Neuron (in vitro differentiated cells): ENCODE measurements around the gene GNLY.
"Not testable (repeated sequence)": the region's sequence is repeated elsewhere in the genome, so short reads cannot be mapped to it uniquely, and the experiment has no call there.

ENCODE experiments used
- H2AFZ ChIP-seq: one replicate; pipeline ENCODE4 v1.6.1; 2013; ENCODE audit warnings: low read depth, mild to moderate bottlenecking, inconsistent platforms, low read length, moderate library complexity
- H3K27me3 ChIP-seq: one replicate; pipeline ENCODE4 v1.6.1; 2013; ENCODE audit warnings: low read length; ENCODE audit not compliant: insufficient read depth
- H3K36me3 ChIP-seq: one replicate; pipeline ENCODE4 v1.6.1; 2013; ENCODE audit warnings: low read length; ENCODE audit not compliant: insufficient read depth
- H3K4me1 ChIP-seq: one replicate; pipeline ENCODE4 v1.6.1; 2013; ENCODE audit warnings: low read length; ENCODE audit not compliant: insufficient read depth
- H3K4me3 ChIP-seq: 2 replicates; pipeline ENCODE4 v1.5.1; 2013; ENCODE audit warnings: mild to moderate bottlenecking, low read length, moderate library complexity
- H3K9me3 ChIP-seq: one replicate; pipeline ENCODE4 v1.6.1; 2013; ENCODE audit warnings: low read length

Gene GNLY

GRCh38 chr2:85711578-85712060 lies 17.5 kb downstream of the GNLY start:
- Histone ChIP-seq H3K9me3 (no peaks in the 10 kb centered on the region), H3K27me3 (peaks cover 28% of the 10 kb centered on the region), H3K4me3 (no peak overlapping the region), H3K36me3 (no peaks in the 10 kb centered on the region), H2AFZ (no peak overlapping the region), H3K4me1 (no peaks in the 10 kb centered on the region)

GRCh38 chr2:85712336-85712735 lies 18.2 kb downstream of the GNLY start:
- Histone ChIP-seq H3K27me3 (peaks cover 28% of the 10 kb centered on the region), H2AFZ (no peak overlapping the region), H3K4me3 (no peak overlapping the region), H3K36me3 (no peaks in the 10 kb centered on the region), H3K4me1 (no peaks in the 10 kb centered on the region), H3K9me3 (no peaks in the 10 kb centered on the region)

- Histone ChIP-seq H3K36me3 (no peaks in the 10 kb centered on the region), H3K4me3 (no peak overlapping the region), H3K27me3 (peaks cover 24% of the 10 kb centered on the region), H3K9me3 (no peaks in the 10 kb centered on the region), H2AFZ (no peak overlapping the region), H3K4me1 (no peaks in the 10 kb centered on the region)
Measured at GRCh38 chr2:85712849-85713612, 18.9 kb downstream of the GNLY start.

GRCh38 chr2:85713836-85714235 lies 19.7 kb downstream of the GNLY start:
- H3K27me3 ChIP-seq, result peaks cover 20% of the 10 kb centered on the region
- H3K4me3 ChIP-seq, result no peak overlapping the region
- H3K4me1 ChIP-seq, result no peaks in the 10 kb centered on the region
- no peaks in the 10 kb centered on the region for H3K9me3 ChIP-seq
- no peaks in the 10 kb centered on the region for H3K36me3 ChIP-seq
- no peak overlapping the region for H2AFZ ChIP-seq

GRCh38 chr2:85714421-85714820 lies 20.3 kb downstream of the GNLY start:
- not testable (repeated sequence) for H2AFZ ChIP-seq, H3K4me3 ChIP-seq, H3K36me3 ChIP-seq, H3K4me1 ChIP-seq, H3K9me3 ChIP-seq
- H3K27me3 ChIP-seq, result peaks cover 19% of the 10 kb centered on the region

- Histone ChIP-seq H3K27me3 (peaks cover 14% of the 10 kb centered on the region), H3K4me1 (no peaks in the 10 kb centered on the region), H2AFZ (no peak overlapping the region), H3K36me3 (no peaks in the 10 kb centered on the region), H3K9me3 (no peaks in the 10 kb centered on the region), H3K4me3 (no peak overlapping the region)
Measured at GRCh38 chr2:85714841-85715240, 20.7 kb downstream of the GNLY start.

GRCh38 chr2:85716346-85716914 lies 22.3 kb downstream of the GNLY start:
- no peaks in the 10 kb centered on the region for H3K9me3 ChIP-seq
- no peak overlapping the region for H3K4me3 ChIP-seq
- H2AFZ ChIP-seq, result no peak overlapping the region
- H3K27me3 ChIP-seq, result peaks cover 8% of the 10 kb centered on the region
- H3K4me1 ChIP-seq, result no peaks in the 10 kb centered on the region
- H3K36me3 ChIP-seq, result no peaks in the 10 kb centered on the region

GRCh38 chr2:85717308-85718008 lies 23.3 kb downstream of the GNLY start:
- Histone ChIP-seq H3K36me3 (no peaks in the 10 kb centered on the region), H3K9me3 (no peaks in the 10 kb centered on the region), H3K4me1 (no peaks in the 10 kb centered on the region), H3K27me3 (peaks cover 5% of the 10 kb centered on the region), H2AFZ (no peak overlapping the region), H3K4me3 (no peak overlapping the region)

- no peaks in the 10 kb centered on the region for H3K9me3 ChIP-seq
Measured at GRCh38 chr2:85718009-85718391, 23.8 kb downstream of the GNLY start.

GRCh38 chr2:85718885-85719492 lies 24.8 kb downstream of the GNLY start:
- Histone ChIP-seq H3K9me3 (no peaks in the 10 kb centered on the region), H2AFZ (no peak overlapping the region), H3K36me3 (no peaks in the 10 kb centered on the region), H3K4me3 (no peak overlapping the region), H3K27me3 (no peaks in the 10 kb centered on the region), H3K4me1 (no peaks in the 10 kb centered on the region)

More at GRCh38 chr2:85718009-85718391, 23.8 kb downstream of the GNLY start:
- no peaks in the 10 kb centered on the region for H3K4me1 ChIP-seq
- peaks cover 5% of the 10 kb centered on the region for H3K27me3 ChIP-seq
- no peaks in the 10 kb centered on the region for H3K36me3 ChIP-seq
- H3K4me3 ChIP-seq, result no peak overlapping the region
- H2AFZ ChIP-seq, result no peak overlapping the region

- Histone ChIP-seq H3K4me1 (no peaks in the 10 kb centered on the region), H3K36me3 (no peaks in the 10 kb centered on the region), H3K27me3 (no peaks in the 10 kb centered on the region), H2AFZ (no peak overlapping the region), H3K4me3 (no peak overlapping the region), H3K9me3 (no peaks in the 10 kb centered on the region)
Measured at GRCh38 chr2:85719609-85720240, 25.6 kb downstream of the GNLY start.

GRCh38 chr2:85720533-85720932 lies 26.4 kb downstream of the GNLY start:
- no peak overlapping the region for H3K4me3 ChIP-seq
- no peaks in the 10 kb centered on the region for H3K4me1 ChIP-seq
- H3K9me3 ChIP-seq, result no peaks in the 10 kb centered on the region
- no peaks in the 10 kb centered on the region for H3K36me3 ChIP-seq
- no peaks in the 10 kb centered on the region for H3K27me3 ChIP-seq
- no peak overlapping the region for H2AFZ ChIP-seq

GRCh38 chr2:85721641-85722040 lies 27.5 kb downstream of the GNLY start:
- H3K36me3 ChIP-seq, result no peaks in the 10 kb centered on the region
- H3K9me3 ChIP-seq, result no peaks in the 10 kb centered on the region
- no peaks in the 10 kb centered on the region for H3K27me3 ChIP-seq
- no peaks in the 10 kb centered on the region for H3K4me1 ChIP-seq
- H2AFZ ChIP-seq, result no peak overlapping the region
- no peak overlapping the region for H3K4me3 ChIP-seq
